HG02884 (cell line): ENCODE results near the gene PRICKLE4.
"Not testable (repeated sequence)": the region's sequence is repeated elsewhere in the genome, so short reads cannot be mapped to it uniquely, and the experiment has no call there.

Experiments used
- ATAC-seq: cut with Tn5 transposase; IDR thresholded peaks from one replicate; pipeline ENCODE4 v1.9.1; 2021; ENCODE audit warnings: mild to moderate bottlenecking, moderate library complexity; ENCODE audit not compliant: unreplicated experiment

PRICKLE4 gene

DNA sequence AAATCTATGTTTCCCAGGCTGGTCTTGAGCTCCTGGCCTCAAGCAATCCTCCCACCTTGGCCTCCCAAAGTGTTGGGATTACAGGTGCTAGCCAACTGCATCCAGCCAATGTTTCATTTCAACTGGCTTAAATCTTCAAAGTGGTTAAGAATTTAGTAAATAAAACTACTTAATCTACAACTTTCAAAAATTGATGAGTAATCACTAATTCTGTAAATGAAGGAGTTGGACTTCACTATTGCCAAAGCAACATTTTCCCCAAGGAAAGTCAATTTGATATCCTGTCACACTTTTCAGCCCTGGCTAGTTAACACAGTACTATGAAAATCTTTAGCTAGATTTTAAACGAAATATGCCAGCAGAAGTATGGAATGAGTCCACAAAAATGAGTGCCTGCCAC is 10.7 kb downstream of the PRICKLE4 start:
- ATAC-seq: no peak

DNA sequence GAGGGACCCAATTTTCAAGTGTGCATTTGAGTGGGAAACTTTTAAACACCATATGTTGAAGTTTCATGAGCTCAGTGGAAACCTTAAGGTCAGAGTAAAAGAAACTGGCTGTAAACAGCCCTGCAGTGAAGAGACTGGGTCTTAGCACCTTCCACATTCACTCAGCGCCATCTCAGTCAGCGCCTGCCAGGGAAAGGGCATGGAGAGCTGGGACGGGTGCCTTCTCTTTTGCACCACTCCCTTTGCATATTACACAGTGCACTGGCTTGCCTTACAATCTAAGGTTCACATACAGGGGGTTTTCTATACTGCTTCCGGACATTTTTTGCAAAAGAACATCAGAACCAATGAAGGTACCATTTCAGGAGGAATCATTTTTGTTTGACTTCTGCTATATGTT is 11.4 kb downstream of the PRICKLE4 start:
- ATAC-seq: no peak

DNA sequence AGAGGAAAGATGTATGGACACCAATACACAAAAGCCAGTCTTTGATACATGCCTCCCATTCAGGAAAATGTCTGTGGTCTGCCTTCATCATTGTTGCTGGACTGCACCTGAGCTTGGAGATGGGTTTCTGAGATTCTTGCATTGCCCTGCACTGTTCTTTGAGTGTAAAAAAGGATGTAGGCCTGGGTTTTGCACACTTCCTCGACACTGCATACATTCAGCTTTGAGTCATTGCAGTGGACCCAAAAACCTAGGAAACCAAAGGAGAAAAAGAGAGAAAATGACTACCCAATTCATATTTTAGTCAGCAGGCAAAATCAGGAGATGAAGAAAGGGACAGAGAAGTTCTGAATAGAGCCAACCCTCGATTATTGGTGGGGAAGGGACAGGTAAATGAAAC is 15.9 kb downstream of the PRICKLE4 start:
- no peak for ATAC-seq

DNA sequence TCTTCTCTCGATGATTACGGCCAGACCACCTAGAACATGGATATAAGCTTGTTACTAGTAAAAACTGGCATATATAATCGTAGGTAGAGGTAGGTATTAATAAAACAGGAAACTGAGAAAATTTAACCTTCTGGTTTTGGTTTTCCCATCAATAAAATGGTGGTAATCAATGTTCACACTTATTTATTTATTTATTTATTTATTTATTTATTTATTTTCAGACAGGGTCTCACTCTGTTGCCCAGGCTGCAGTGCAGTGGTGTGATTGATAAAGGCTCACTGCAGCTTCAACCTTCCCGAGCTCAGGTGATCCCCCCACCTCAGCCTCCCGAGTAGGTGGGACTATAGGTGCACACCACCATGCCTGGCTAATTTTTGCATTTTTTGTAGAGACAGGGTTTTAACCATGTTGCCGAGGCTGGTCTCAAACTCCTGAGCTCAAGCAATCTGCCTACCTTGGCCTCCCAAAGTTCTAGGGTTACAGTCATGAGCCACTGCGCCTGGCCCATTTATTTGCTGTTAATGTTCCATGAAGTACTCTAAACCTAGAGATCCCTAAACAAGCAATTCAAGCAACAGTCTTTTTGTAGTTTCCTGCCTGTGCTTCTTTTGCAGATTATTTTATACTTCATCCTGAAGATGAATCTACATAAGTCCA is 18.4 kb downstream of the PRICKLE4 start:
- ATAC-seq: no peak

DNA sequence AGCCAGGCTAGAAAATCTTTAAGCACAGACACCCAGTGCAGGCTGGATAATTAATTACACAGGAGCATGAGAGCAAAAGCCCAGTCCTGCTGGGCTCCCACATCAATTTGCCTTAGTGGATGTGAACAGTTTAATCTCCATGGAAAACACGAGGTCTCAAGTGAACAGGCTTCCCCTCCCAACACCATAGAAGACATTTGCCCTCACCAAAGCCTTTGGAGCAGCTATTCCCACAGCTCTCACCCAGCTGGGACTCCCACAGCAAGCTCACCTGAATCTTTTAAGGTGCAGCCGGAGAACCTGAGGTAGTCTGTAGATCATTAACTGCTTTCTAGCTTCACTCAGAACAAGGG is 19.0 kb downstream of the PRICKLE4 start:
- no peak for ATAC-seq

DNA sequence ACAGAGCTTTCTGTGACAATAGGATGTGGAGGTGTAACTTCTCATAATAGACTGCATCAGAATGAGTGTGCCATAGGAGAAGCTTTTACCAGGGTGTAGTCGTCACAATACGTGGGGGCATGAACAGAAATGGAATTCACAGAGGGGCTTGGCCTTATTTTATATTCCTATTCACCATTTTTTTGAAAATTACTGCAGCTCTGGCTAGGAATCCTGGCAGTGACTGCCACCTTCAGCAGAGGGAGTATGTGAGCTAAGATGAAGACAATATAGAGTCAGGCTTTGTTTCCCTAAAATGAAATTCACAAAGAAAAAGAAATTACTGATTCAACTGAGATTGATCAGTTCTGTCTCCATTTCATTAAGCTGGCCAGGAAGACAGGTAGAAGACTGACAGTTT is 20.8 kb downstream of the PRICKLE4 start:
- no peak for ATAC-seq

DNA sequence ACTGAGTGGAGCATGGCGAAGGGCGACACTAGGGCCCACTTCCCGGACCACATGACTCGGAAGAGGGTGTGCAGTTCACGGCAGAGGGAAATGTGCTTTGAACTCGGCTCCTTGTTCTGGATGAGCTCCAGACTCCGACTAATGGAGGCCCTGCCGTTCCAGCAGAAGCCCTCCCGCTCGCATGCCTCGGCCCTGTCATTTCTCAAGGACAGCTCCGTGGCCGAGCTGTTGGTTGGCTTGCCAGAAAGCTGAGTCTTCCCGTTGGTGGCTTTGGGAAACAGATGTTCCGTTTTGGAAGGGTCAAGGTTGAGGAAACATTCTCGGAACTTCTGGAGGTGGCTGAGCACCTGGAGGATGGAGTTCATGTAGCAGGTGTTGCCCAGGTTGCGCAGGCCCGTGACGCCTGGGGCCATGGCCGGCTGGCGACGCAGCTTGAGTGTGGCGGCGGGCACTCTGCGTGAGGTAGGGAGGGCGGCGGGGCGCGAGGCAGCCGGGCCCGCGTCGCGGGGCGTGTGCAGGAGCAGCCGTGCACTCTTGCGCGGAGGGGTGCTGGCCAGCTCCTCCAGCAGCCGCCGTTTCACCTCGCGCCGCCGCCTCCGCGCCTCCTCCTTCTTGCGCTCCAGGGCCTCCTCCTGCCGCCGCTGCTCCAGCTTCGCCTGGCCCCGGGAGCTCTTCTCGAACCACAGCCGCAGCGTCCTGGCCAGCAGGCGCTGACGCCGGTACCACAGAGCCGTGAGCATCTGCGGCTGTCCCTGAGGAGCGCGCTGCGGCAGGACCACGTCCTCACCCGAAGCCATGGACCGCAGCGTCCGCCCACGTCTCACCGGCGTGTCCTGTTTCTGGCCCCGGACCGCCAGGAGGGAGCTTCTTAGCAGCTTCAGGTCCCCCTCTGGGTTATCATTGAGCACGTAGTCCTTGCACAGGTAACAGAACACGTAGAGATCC is 25.5 kb downstream of the PRICKLE4 start:
- ATAC-seq: no peak

DNA sequence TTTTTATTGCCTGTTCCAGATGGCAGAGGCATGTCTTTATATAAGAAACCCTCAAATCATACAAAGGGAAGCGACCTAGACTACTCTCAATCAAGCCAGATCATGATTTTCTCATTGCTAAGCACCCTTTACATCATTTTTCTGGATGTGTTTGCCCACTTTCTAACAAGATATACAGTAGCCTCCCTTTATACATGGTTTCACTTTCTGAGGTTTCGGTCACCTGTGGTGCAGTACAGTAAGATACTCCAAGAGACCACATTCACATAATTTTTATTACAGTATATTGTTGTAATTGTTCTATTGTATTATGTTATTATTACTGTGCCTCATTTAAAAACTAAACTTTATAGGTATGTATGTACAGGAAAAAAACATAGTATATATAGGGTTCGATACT is 30.5 kb downstream of the PRICKLE4 start:
- no peak for ATAC-seq

DNA sequence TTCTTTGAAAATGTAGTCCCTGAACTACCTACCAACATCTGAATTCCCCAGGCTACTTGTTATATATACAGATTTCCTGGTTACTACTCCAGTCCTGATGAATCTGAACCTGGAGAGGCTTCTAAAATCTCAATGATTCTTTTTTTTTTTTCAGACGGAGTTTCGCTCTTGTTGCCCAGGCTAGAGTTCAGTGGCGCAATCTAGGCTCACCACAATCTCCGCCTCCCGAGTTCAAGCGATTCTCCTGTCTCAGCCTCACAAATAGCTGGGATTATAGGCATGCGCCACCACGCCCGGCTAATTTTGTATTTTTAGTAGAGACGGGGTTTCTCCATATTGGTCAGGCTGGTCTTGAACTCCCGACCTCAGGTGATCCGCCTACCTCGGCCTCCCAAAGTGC is 31.4 kb downstream of the PRICKLE4 start:
- ATAC-seq: not testable (repeated sequence)

DNA sequence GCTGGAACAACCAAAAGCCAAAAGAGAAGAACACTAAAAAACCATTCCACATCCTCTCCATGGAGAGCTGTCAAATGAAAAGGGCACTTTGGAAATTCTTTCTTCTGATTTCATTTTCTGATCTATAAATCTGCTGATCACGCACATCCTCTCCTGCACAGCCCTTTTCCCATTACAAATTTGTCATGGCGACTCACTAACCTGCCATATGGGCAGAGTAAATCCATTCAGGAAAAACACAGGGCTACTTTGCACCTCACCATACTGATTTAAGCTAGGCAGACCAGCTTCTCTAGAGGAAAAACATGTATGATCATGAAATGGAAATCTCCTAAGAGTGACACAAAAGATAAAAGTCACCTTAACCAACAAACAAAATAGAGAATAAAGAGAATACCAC is 32.9 kb downstream of the PRICKLE4 start:
- no peak for ATAC-seq

DNA sequence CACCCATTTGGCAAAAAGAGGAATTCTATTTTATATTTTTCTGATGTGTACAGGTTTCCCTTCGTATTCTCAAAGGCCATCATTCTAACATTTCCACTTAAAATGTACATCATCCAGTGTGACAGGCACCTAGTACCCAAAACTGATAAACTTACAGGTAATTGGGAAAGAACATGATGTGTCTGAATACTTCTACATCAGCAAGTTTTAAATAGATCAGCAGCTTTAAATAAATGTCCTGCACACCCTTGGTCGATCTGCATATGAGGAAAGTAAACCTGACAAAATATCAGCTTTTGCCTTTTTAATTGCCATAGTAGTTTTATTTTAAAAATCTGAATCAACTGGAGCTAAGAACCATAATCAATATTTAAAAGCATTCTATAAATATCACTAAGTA is 33.4 kb downstream of the PRICKLE4 start:
- ATAC-seq: no peak

DNA sequence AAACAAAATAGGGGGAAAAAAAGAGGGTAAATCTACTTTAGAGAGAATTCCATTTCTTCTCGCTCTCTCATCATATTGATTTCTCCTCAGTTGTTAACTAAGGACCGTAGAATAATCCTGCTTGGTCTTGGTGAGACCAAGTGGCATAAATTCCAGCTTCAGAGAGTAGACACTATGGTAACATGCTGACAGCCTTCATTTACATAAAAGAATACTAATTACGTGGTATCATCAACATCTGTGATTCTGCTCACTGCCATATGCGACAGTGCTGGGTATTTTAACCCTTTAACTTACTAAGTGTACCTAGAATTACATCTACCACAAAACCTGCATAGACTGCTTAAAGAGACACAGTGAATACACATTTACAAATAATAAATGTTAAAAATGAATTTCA is 34.0 kb downstream of the PRICKLE4 start:
- no peak for ATAC-seq

DNA sequence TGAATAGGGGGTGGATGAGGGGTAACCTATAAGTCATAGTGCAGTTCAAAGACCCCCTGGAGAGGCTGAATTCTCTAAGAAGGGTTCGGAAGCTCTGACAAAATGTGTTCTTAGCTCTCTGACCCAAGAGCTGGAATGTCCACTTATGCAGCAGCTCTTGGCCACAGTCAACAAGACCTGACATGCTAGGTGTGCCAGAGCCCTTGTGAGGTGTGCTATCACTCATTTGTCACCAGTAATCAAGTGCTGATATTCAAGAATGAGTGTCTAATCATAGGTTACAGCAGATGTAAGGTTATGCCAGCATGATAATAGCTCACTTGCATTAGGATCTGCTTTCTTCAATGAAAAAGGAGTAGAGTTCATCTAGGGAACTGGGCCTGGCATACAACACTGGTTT is 35.0 kb downstream of the PRICKLE4 start:
- ATAC-seq: no peak

DNA sequence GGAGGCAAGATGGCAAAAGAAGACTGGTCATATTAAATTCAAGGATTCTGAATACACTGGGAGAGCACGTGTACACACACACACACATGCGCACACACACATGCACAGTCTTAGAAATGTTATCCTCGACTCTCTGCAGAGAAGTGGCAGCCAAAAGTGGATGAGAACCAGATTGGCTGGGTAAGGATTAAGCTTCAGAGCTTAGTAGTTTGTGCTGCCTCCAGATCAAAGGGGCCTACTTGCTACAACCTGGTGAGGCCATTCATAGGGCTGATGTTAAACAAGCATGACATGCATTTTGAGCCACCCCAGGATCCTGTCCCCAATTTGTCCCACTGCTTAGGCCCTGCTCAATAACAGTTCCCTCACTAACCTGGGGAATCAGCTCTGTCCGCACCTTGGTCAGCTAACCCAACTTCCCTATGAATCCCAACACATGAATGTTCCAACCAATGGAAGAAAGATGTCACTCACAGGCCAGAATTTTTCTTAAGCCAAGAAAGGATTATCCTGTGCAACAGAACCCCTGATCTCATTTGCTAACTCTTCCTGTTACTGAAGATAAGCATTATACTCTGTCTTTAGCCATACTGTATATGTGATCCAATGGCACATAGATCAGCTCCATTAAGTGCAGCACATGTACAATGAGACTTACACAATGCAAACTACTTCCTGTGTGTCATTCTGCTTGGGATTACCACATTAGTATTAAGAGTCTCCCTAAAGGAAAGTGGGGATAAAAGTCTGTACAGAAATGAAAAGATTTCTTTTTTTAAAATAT is 37.9 kb downstream of the PRICKLE4 start:
- no peak for ATAC-seq

DNA sequence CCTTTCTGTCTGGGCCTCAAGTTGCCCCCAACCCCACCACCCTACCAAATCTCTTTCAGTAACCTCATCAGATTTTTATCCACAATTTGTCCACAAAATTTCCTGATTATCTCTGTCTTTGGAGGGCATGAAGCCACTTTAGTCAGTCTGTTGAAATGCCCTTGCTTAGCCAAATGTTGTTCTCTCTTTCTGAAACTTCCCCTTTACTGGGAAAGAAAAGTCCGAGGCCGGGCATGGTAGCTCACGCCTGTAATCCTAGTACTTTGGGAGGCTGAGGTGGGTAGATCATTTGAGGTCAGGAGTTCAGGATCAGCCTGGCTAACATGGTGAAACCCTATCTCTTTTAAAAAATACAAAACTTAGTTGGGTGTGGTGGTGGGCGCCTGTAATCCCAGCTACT is 40.7 kb downstream of the PRICKLE4 start:
- ATAC-seq: no peak

DNA sequence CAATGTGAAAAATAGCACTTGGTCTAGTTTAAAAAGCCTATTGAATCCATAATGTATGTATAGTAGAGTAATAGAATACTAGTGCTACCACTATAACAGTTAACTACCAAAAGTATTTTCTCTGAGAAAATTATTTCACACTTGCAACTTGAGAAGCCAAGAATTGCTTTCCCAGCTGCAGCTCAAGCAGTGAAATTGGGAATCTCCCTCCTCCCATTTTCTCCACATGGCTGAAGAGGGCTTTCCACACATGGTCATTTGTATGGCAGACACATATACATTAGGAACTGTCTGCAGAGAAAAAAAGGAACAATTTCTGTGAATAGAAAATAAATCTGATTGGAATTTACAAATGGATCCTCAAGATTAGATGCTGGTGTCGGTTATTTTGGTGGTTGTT is 41.4 kb downstream of the PRICKLE4 start:
- ATAC-seq: no peak

DNA sequence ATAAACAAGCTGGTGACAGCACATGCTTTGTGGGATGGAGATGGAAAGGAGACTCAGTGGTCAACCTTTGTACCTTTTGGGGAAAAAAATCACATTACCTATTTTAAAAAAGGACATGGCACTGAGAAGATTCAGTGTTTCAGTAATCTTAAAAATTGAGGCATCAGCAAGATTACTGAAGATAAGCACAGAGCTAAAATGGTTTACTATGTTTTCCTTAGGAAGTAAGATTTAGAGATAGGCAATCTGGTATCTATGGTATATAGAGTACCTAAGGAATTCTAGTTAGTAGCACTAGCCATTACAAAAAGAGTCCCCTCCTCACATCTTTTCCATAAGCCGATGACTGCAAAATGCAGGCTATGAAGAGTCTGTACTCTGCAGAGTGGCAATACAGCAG is 42.6 kb downstream of the PRICKLE4 start:
- ATAC-seq: no peak

DNA sequence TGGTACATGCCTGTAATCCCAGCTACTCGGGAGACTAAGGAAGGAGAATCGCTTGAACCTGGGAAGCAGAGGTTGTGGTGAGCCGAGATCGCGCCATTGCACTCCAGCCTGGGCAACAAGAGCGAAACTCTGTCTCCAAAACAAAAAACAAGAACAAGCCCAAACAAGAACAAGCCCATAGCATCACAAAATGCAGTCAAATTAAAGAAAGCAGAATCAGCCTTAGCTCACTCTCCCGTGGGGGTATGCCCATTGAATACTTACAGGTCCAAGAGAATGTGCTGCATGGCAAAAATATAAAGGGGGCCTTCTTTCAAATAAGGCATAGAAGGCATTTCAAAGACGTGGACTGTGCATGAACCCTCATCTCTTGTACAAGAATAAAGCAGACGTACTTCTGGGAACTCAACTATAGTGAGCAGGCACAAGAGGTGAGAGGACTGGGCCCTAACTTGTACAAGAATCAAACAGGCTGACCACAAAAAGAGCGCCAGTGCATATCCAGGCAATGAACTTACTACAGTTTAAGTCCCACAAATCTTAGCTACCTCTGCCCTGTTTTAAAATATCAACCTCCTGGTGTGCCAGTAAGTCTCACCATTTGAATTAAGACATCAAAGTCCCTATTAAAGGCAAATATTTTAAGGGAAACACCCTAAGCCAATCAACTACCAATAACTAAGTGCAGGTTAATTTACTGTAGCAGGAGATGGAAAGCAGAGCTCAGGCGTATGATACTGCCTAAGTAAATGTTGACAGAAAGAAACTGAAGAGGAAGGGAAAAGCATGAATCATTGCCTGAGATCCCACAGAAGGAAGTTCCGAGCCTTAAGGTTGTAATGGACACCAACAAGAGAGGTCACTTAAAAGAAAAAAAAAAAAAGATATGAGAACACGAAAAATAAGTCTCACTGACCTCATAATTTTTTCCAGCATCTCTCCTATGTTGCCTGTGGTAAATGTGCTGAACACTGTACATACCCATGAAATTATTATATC is 44.3 kb downstream of the PRICKLE4 start:
- ATAC-seq: no peak

DNA sequence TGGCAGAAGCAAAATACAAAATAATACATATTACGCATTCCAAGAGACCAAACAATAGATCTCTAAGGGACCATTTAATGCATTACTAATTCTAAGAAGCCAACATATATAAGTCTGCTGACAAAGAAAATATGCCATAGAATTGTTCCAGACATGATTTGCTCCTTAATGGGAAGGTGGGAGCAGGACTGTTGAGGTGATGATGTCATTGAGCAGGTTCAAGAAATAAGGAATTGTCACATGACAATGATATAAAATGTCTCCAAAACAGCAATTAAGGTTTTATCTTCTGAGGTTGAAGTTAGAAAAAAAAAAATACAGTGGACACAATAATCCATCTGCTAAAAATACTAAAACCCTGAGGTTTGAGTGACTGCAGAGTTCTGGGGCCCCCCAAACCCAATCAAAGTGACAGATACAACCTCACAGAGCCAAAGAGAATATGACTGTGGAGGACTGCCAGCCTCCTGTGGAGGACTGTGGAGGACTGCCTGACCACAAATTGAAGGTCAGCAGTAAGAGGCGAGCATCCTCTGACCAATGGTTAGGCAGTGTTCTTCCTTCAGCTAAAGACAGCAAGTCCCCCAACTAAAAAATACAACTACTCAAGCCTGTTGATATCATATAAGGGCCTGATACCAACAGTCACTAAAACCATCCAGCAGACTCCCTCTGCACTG is 45.9 kb downstream of the PRICKLE4 start:
- ATAC-seq: no peak

DNA sequence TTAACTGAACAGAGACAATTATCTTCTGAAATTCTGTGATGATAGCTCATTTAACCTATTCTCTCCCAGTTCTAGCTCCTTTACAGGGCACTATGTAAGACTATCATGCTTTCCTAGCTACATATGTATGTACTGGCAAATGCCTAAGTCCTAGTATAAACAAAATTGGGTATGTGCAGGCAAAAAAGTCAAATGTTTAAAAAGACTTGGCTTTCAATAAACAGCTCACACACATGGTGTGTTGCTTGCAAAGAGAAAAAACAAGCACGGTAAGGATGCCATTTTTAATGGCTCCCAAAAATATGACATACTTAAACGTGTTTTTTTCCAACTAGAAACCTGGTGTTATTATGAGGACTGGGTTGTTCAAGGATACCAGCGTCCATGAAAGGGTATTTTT is 51.7 kb downstream of the PRICKLE4 start:
- ATAC-seq: no peak
